Activated T-cell treated with anti-CD3 and anti-CD28 coated beads, Interleukin-2, amount 50 U/mL, for 72 hours (primary cell): ENCODE results near the gene VWA8. TPM values are rescaled to one million over a fixed set of nuclear protein-coding genes. Genes with fewer than 3 reads are reported as not detected.
"Not testable (repeated sequence)": the region's sequence is repeated elsewhere in the genome, so short reads cannot be mapped to it uniquely, and the experiment has no call there.

ENCODE experiments used
- ATAC-seq, 2 donors: fragments of 150-1000 bp; cut with Tn5 transposase; replicated peaks in 1 of 2; 2 replicates each; pipeline ENCODE4 v1.10.0; 2021; ENCODE audit warnings: moderate library complexity in 2 of 2, mild to moderate bottlenecking in 1 of 2
- DNase-seq, 2 donors: peaks; one replicate each; pipeline ENCODE4 v3.0.0; 2021 to 2022; ENCODE audit warnings: mixed read lengths in 1 of 2
- H3K27ac Mint-ChIP-seq: one replicate; pipeline ENCODE4 v1.8.0; 2022; ENCODE audit warnings: mild to moderate bottlenecking, moderate library complexity, mixed read lengths
- H3K27me3 Mint-ChIP-seq: one replicate; pipeline ENCODE4 v1.8.0; 2022; ENCODE audit warnings: low read depth, mixed read lengths
- H3K36me3 Mint-ChIP-seq, 2 donors: one replicate each; pipeline ENCODE4 v1.8.0; 2022; ENCODE audit warnings: mixed read lengths in 2 of 2, mild to moderate bottlenecking in 1 of 2; ENCODE audit not compliant: insufficient read depth in 2 of 2
- H3K4me1 Mint-ChIP-seq: one replicate; pipeline ENCODE4 v1.8.0; 2022; ENCODE audit warnings: low read depth, mixed read lengths
- H3K4me3 Mint-ChIP-seq, 2 donors: one replicate each; pipeline ENCODE4 v1.8.0; 2022; ENCODE audit warnings: mild to moderate bottlenecking in 2 of 2, mixed read lengths in 2 of 2, moderate library complexity in 2 of 2
- H3K9me3 Mint-ChIP-seq, 2 donors: one replicate each; pipeline ENCODE4 v1.8.0; 2022; ENCODE audit warnings: mixed read lengths in 2 of 2
- total RNA-seq, 2 donors: library from RNA; stranded (reverse); gene quantifications; one replicate each; pipeline ENCODE4 v1.2.3, GENCODE V29; 2022

VWA8 gene
- total RNA-seq, 2 donors from 2014 or later, result 25.6 to 35.0 TPM

DNA sequence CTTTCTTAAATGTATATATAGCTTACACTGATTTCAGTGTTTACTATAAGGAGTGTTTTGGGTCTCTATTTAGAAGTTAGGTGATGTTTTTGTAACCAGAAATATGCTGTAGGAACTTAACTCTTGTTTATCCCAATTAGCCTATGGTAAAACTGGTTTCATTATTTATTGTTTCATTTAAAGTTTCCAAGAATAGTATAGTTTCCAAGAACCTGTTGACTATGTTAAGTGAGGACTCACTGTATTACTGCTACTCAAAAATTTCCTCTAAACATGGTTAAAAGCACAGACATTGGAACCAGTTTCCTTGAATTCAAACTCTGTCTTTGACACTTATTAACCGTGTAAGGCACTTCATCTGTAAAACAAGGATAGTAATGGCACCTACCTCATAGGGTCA lies 316.2 kb downstream of the VWA8 start:
- DNase-seq (no peak), ATAC-seq (no peak)
- Mint-ChIP-seq H3K36me3 (no peaks in the 10 kb centered on the region), H3K4me3 (no peak overlapping the region), H3K27me3 (no peaks in the 10 kb centered on the region), H3K4me1 (peaks cover 5% of the 10 kb centered on the region), H3K9me3 (no peaks in the 10 kb centered on the region), H3K27ac (no peak overlapping the region)

- ATAC-seq (no peak), DNase-seq (no peak)
- no peaks in the 10 kb centered on the region for H3K9me3 Mint-ChIP-seq
- peaks cover 1 to 6% of the 10 kb centered on the region in 2 donors for H3K36me3 Mint-ChIP-seq
- no peaks in the 10 kb centered on the region for H3K27me3 Mint-ChIP-seq
- no peak overlapping the region for H3K27ac Mint-ChIP-seq
- no peak overlapping the region for H3K4me3 Mint-ChIP-seq
- peaks cover 5% of the 10 kb centered on the region for H3K4me1 Mint-ChIP-seq
Measured at GRCh38 chr13:41643507-41643906, 317.4 kb downstream of the VWA8 start.

- DNase-seq, result no peak
- H3K36me3 Mint-ChIP-seq, result peaks cover 4 to 10% of the 10 kb centered on the region in 2 donors
- no peaks in the 10 kb centered on the region for H3K27me3 Mint-ChIP-seq
- peaks cover 5% of the 10 kb centered on the region for H3K4me1 Mint-ChIP-seq
- ATAC-seq, result no peak
- H3K9me3 Mint-ChIP-seq, result no peaks in the 10 kb centered on the region
- H3K27ac Mint-ChIP-seq, result no peak overlapping the region
- no peak overlapping the region for H3K4me3 Mint-ChIP-seq
Measured at GRCh38 chr13:41641961-41642360, 318.9 kb downstream of the VWA8 start.

- Mint-ChIP-seq H3K4me3 (no peak overlapping the region), H3K9me3 (no peaks in the 10 kb centered on the region), H3K36me3 (peaks cover 4 to 12% of the 10 kb centered on the region in 2 donors), H3K27me3 (no peaks in the 10 kb centered on the region), H3K4me1 (peaks cover 5% of the 10 kb centered on the region), H3K27ac (no peak overlapping the region)
- ATAC-seq (no peak), DNase-seq (no peak)
Measured at GRCh38 chr13:41641429-41641828, 319.5 kb downstream of the VWA8 start.

DNA sequence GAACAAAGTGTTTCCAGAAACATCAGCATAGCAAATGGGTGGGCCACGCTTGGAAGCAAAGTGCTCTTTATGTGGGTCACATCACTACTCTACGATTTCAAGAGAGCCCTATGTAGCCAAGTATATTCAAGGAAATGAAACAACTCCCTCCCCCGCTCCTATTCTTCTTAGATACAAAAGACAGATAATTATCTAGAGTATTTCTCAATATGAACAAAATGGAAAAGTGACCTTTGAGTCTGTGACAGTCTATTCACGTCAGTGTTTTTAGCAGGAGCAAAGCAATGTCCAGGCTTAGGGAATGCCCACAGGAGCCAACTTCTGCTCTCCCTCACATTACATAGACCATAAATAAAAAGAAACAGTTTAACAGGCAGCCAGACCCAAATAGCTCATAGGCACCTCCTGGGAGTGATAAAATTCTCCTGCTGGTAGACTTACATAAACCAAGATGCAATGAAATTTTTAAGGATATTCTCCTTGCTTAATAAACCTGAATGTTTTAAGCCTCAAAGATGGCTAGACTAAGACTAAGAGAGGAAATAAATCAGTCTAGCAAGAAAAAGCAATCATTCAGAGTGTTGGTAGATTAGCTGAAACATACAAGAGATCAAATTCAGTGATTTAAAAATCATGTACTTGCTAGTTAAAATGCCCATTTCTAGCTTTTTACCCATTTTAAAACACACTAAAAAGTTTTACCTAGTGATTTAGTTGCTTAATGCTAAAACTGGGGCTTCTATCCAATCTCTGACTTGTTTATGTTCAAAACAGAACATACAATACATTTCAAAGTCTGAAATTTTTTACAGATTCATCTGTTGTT lies 320.7 kb downstream of the VWA8 start:
- Mint-ChIP-seq H3K27me3 (no peaks in the 10 kb centered on the region), H3K4me3 (no peak overlapping the region), H3K36me3 (peaks cover 4 to 12% of the 10 kb centered on the region in 2 donors), H3K27ac (no peak overlapping the region), H3K9me3 (no peaks in the 10 kb centered on the region), H3K4me1 (no peaks in the 10 kb centered on the region)
- no peak for ATAC-seq
- DNase-seq, result no peak

GRCh38 chr13:41639237-41639904 lies 321.5 kb downstream of the VWA8 start:
- no peak overlapping the region for H3K4me3 Mint-ChIP-seq
- H3K9me3 Mint-ChIP-seq, result no peaks in the 10 kb centered on the region
- H3K36me3 Mint-ChIP-seq, result peaks cover 4 to 12% of the 10 kb centered on the region in 2 donors
- H3K27ac Mint-ChIP-seq, result no peak overlapping the region
- no peaks in the 10 kb centered on the region for H3K27me3 Mint-ChIP-seq
- DNase-seq (no peak), ATAC-seq (no peak)
- H3K4me1 Mint-ChIP-seq, result no peaks in the 10 kb centered on the region

DNA sequence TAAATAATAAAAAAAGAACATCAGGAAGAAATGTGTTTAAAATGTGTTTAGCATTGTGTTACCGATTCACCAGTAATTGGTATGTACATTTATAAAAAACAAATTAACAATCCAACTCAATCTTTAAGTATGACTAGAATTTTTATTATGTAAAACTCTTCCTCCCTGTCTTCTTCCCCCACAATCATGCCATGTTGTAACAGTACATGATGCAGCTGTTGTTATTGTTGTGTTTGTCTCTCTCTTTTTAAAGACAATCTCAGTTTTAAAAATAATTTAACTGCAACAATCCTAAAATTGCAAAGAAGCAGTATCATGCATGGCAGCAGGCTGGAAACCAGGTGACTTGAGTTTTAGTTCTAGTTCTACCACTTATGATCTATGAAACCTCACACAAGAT lies 323.3 kb downstream of the VWA8 start:
- DNase-seq (no peak), ATAC-seq (no peak)
- peaks cover 4 to 12% of the 10 kb centered on the region in 2 donors for H3K36me3 Mint-ChIP-seq
- no peaks in the 10 kb centered on the region for H3K27me3 Mint-ChIP-seq
- no peaks in the 10 kb centered on the region for H3K9me3 Mint-ChIP-seq
- H3K27ac Mint-ChIP-seq, result no peak overlapping the region
- no peak overlapping the region for H3K4me3 Mint-ChIP-seq
- H3K4me1 Mint-ChIP-seq, result no peaks in the 10 kb centered on the region

DNA sequence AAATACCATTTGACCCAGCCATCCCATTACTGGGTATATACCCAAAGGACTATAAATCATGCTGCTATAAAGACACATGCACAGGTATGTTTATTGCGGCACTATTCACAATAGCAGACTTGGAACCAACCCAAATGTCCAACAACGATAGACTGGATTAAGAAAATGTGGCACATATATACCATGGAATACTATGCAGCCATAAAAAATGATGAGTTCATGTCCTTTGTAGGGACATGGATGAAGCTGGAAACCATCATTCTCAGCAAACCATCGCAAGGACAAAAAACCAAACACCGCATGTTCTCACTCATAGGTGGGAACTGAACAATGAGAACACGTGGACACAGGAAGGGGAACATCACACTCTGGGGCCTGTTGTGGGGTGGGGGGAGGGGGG lies 323.9 kb downstream of the VWA8 start:
- not testable (repeated sequence) for DNase-seq, H3K4me3 Mint-ChIP-seq, H3K4me1 Mint-ChIP-seq, H3K27ac Mint-ChIP-seq, H3K27me3 Mint-ChIP-seq, ATAC-seq, H3K9me3 Mint-ChIP-seq
- H3K36me3 Mint-ChIP-seq, result peaks cover 4 to 12% of the 10 kb centered on the region in 2 donors

GRCh38 chr13:41636590-41636989 lies 324.3 kb downstream of the VWA8 start:
- not testable (repeated sequence) for H3K4me1 Mint-ChIP-seq, ATAC-seq, DNase-seq, H3K27me3 Mint-ChIP-seq, H3K4me3 Mint-ChIP-seq, H3K9me3 Mint-ChIP-seq, H3K27ac Mint-ChIP-seq
- H3K36me3 Mint-ChIP-seq, result peaks cover 4 to 12% of the 10 kb centered on the region in 2 donors

- Mint-ChIP-seq H3K9me3 (no peaks in the 10 kb centered on the region), H3K36me3 (peaks cover 4 to 11% of the 10 kb centered on the region in 2 donors), H3K4me3 (no peak overlapping the region), H3K27me3 (no peaks in the 10 kb centered on the region), H3K27ac (no peak overlapping the region), H3K4me1 (no peaks in the 10 kb centered on the region)
- ATAC-seq, result no peak
- DNase-seq, result no peak
Measured at GRCh38 chr13:41634407-41634806, 326.5 kb downstream of the VWA8 start.

DNA sequence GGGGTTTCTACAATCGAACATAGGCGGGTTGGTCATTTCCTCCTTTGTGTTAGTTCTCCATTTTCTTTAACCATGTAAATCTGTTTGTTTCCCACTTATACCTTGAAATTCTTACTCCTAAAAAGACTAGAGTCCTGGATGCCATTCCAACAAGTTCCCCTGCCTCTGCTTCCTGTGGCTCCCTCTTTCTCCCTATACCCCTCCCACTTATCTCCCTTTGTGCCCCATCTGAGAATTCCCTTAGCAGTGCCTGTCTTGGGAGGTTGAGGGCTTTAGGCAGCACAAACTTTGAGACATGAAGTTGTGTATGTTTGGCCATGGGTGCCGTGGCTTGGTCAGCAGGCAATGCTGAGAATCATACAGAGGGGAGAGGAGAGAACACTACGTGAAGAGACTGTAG lies 327.1 kb downstream of the VWA8 start:
- ATAC-seq, result no peak
- no peak overlapping the region for H3K27ac Mint-ChIP-seq
- no peaks in the 10 kb centered on the region for H3K9me3 Mint-ChIP-seq
- peaks cover 3 to 8% of the 10 kb centered on the region in 2 donors for H3K36me3 Mint-ChIP-seq
- no peak overlapping the region for H3K4me3 Mint-ChIP-seq
- no peak for DNase-seq
- H3K4me1 Mint-ChIP-seq, result no peaks in the 10 kb centered on the region
- no peaks in the 10 kb centered on the region for H3K27me3 Mint-ChIP-seq

DNA sequence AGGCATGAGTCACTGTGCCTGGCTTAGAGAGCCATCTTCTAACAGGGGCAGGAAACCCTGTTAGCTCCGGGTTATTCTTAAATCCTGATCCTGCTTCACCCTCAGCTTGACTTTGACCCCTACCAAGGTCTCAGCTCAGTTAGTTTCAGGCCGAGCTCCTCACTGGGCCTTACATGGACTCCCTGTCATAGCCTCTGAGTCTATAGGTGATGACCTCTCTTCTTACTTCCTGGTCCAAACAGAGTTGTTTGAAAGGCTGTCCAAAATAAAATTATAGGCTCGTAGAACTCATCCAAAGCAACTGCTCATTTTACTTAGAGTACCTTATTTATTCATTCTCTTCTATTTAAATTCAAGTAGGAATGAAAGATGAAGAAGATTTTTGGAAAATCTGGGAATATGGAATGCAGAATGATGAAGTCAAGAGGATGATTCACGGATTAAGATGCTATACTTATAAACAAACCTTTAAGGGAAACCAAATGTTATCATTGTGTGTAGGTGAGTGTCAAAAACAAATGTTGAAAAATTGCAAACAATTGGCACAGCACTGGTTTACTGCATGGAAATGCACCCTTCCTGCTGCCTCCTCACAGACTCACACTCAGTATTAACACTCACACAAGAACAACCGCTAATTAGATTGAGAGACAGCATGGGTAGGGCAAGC lies 329.5 kb downstream of the VWA8 start:
- DNase-seq, result no peak
- no peaks in the 10 kb centered on the region for H3K9me3 Mint-ChIP-seq
- no peaks in the 10 kb centered on the region for H3K4me1 Mint-ChIP-seq
- no peak overlapping the region for H3K27ac Mint-ChIP-seq
- no peaks in the 10 kb centered on the region for H3K27me3 Mint-ChIP-seq
- H3K36me3 Mint-ChIP-seq, result no peaks in the 10 kb centered on the region
- H3K4me3 Mint-ChIP-seq, result no peak overlapping the region
- no peak for ATAC-seq

GRCh38 chr13:41627425-41627824 lies 333.5 kb downstream of the VWA8 start:
- Mint-ChIP-seq H3K9me3 (no peaks in the 10 kb centered on the region), H3K27me3 (no peaks in the 10 kb centered on the region), H3K36me3 (no peaks in the 10 kb centered on the region), H3K27ac (no peak overlapping the region), H3K4me3 (no peak overlapping the region), H3K4me1 (no peaks in the 10 kb centered on the region)
- no peak for DNase-seq
- ATAC-seq, result no peak
